Kasumi-1 (cell line): Measurements from ENCODE around the gene PLCB1.

Experiments used
- DNase-seq, 2 experiments: peaks; one replicate each; lab custom pipeline; 2025; lab: John Stamatoyannopoulos, UW

PLCB1 gene

GRCh38 chr20:8721098-8721497 lies 589.0 kb downstream of the PLCB1 start:
- peak; percentile 47 to 58 for DNase-seq

- peak; percentile 73 to 77 for DNase-seq
These were observed 590.3 kb downstream of the PLCB1 start for GRCh38 chr20:8722277-8722928.

- DNase-seq, result no peak
These were observed 591.2 kb downstream of the PLCB1 start for GRCh38 chr20:8723296-8723695.

GRCh38 chr20:8724884-8725283 lies 592.8 kb downstream of the PLCB1 start:
- DNase-seq, result no peak

- DNase-seq, result no peak
These were observed 594.4 kb downstream of the PLCB1 start for GRCh38 chr20:8726460-8726859.

- no peak for DNase-seq
These were observed 602.9 kb downstream of the PLCB1 start for GRCh38 chr20:8735014-8735413.

- DNase-seq, result no peak
These were observed 603.6 kb downstream of the PLCB1 start for GRCh38 chr20:8735674-8736073.

GRCh38 chr20:8740265-8740664 lies 608.2 kb downstream of the PLCB1 start:
- no peak for DNase-seq

- DNase-seq, result no peak
These were observed 612.3 kb downstream of the PLCB1 start for GRCh38 chr20:8744228-8744844.

- no peak for DNase-seq
These were observed 617.0 kb downstream of the PLCB1 start for GRCh38 chr20:8749101-8749500.

- DNase-seq, result no peak
These were observed 617.9 kb downstream of the PLCB1 start for GRCh38 chr20:8749986-8750385.

- no peak for DNase-seq
These were observed 623.5 kb downstream of the PLCB1 start for GRCh38 chr20:8755340-8756118.

- DNase-seq, result no peak
These were observed 624.3 kb downstream of the PLCB1 start for GRCh38 chr20:8756410-8756809.

- DNase-seq, result no peak
These were observed 625.1 kb downstream of the PLCB1 start for GRCh38 chr20:8757146-8757545.

- DNase-seq, result peak; percentile 57 to 58
These were observed 632.4 kb downstream of the PLCB1 start for GRCh38 chr20:8764344-8764962.

- no peak for DNase-seq
These were observed 634.9 kb downstream of the PLCB1 start for GRCh38 chr20:8766868-8767390.

GRCh38 chr20:8774412-8774811 lies 642.3 kb downstream of the PLCB1 start:
- DNase-seq, result no peak

- no peak for DNase-seq
These were observed 645.8 kb downstream of the PLCB1 start for GRCh38 chr20:8777911-8778310.

- DNase-seq, result no peak
These were observed 646.3 kb downstream of the PLCB1 start for GRCh38 chr20:8778387-8778786.

GRCh38 chr20:8780915-8781314 lies 648.8 kb downstream of the PLCB1 start:
- peak in 1 of 2 experiments; percentile 9 for DNase-seq

- DNase-seq, result no peak
These were observed 650.7 kb downstream of the PLCB1 start for GRCh38 chr20:8782804-8783203.

- DNase-seq, result no peak
These were observed 651.7 kb downstream of the PLCB1 start for GRCh38 chr20:8783734-8784133.
